Measurements from ENCODE around the gene SMYD3. TPM values are rescaled to one million over a fixed set of nuclear protein-coding genes. Genes with fewer than 3 reads are reported as not detected.

The SMYD3 gene
- total and polyA plus RNA-seq, 2 of the 4 experiments (the other 2 are of a cell fraction): 26.5 to 37.6 TPM

GRCh38 chr1:245760301-245760700 lies 746.8 kb downstream of the SMYD3 start:
- Histone ChIP-seq H3K23ac (ENCODE audit: low read depth, low read length) (no peak overlapping the region), H4K8ac (ENCODE audit: low read depth in 2 of 2, low read length in 2 of 2) (no peak overlapping the region), H3K14ac (replicated peaks; ENCODE audit: low read depth, low read length) (no peak overlapping the region), H3K4me2 (ENCODE audit: low read depth, low read length) (no peak overlapping the region), H4K5ac (ENCODE audit: low read depth, low read length) (no peak overlapping the region), H2BK120ac (ENCODE audit: low read depth, low read length) (no peak overlapping the region), H3K79me1 (ENCODE audit: low read depth in 1 of 2, low read length in 2 of 2) (no peaks in the 10 kb centered on the region), H2BK20ac (ENCODE audit: low read depth, low read length) (no peak overlapping the region), H3K27me3 (ENCODE audit: control insufficient read depth, insufficient read depth, low read length) (no peaks in the 10 kb centered on the region), H3K18ac (ENCODE audit: low read depth, low read length) (no peak overlapping the region), H4K91ac (ENCODE audit: insufficient read depth, low read depth, low read length) (no peak overlapping the region), H2BK5ac (ENCODE audit: low read depth, low read length, poor library complexity, severe bottlenecking) (no peak overlapping the region), H2AFZ (replicated peaks; ENCODE audit: low read length, poor library complexity) (no peak overlapping the region), H3K27ac (ENCODE audit: insufficient read depth, low read length) (no peak overlapping the region), H3K4me1 (ENCODE audit: control insufficient read depth, insufficient read depth, low read length) (peaks cover 5% of the 10 kb centered on the region), H4K20me1 (ENCODE audit: insufficient read depth, low read length) (no peaks in the 10 kb centered on the region), H3K9ac (ENCODE audit: low read depth, low read length) (no peak overlapping the region), H3K9me1 (ENCODE audit: insufficient read depth, low read length) (no peaks in the 10 kb centered on the region), H3K36me3 (ENCODE audit: control insufficient read depth, insufficient read depth, low read length) (no peaks in the 10 kb centered on the region), H3K56ac (ENCODE audit: extremely low read depth, insufficient read depth, low read length) (no peak overlapping the region), H3K4ac (ENCODE audit: low read depth, low read length) (no peak overlapping the region), H2BK15ac (ENCODE audit: low read depth, low read length) (no peak overlapping the region), H3K9me3 (ENCODE audit: control insufficient read depth, insufficient read depth, low read length) (peaks cover 1% of the 10 kb centered on the region; the same call in 1 of the 2 replicates), H3K4me3 (ENCODE audit: insufficient read depth, low read depth, low read length) (no peak overlapping the region), H2AK5ac (ENCODE audit: low read depth, low read length) (no peak overlapping the region), H2AK9ac (replicated peaks; ENCODE audit: low read depth, low read length, poor library complexity) (no peak overlapping the region)
- no CpG with 5 or more reads among the region's 4 CpGs for WGBS, 2 experiments (ENCODE audit: extremely low coverage in 2 of 2, insufficient read length in 1 of 2)
- no TSS peak for BruUV-seq (replicated peaks)
- ChIA-PET CTCF (no interaction called here), POLR2A (ENCODE audit: unreplicated experiment) (no interaction called here)
- DNase-seq: no peak
- in situ Hi-C loops (cut with MboI; ENCODE audit: low sequenced_read_pairs) (no loop called here), dilution Hi-C loops (cut with HindIII; ENCODE audit: low sequenced_read_pairs, unreplicated experiment) (no loop called here), intact Hi-C loops (cut with micrococcal nuclease) (no loop called here)
- ATAC-seq (ENCODE audit: low read depth): no peak
- no peak for TF ChIP-seq SMC3 (IDR thresholded peaks at IDR 0.05; ENCODE audit: low read depth, low read length)
- no peak for TF ChIP-seq FOS (IDR thresholded peaks at IDR 0.05; ENCODE audit: low read depth, low read length)
- TF ChIP-seq BHLHE40 (IDR thresholded peaks at IDR 0.05; ENCODE audit: low read depth, low read length): no peak
- TF ChIP-seq ELK1 (IDR thresholded peaks at IDR 0.05; ENCODE audit: borderline replicate concordance, low read depth, low read length): no peak
- no peak for TF ChIP-seq MAFK (IDR thresholded peaks at IDR 0.05; ENCODE audit: low read depth, low read length)
- TF ChIP-seq RCOR1 (IDR thresholded peaks at IDR 0.05; ENCODE audit: insufficient replicate concordance, low read length): no peak
- no peak for TF ChIP-seq NFE2L2 (IDR thresholded peaks at IDR 0.05; ENCODE audit: low read depth, low read length)
- TF ChIP-seq CEBPB (IDR thresholded peaks at IDR 0.05; ENCODE audit: low read depth, low read length): no peak
- TF ChIP-seq CHD1 (IDR thresholded peaks at IDR 0.05; ENCODE audit: low read depth, low read length): no peak
- no peak for TF ChIP-seq MAZ (IDR thresholded peaks at IDR 0.05; ENCODE audit: borderline replicate concordance, low read depth, low read length)
- TF ChIP-seq MXI1 (IDR thresholded peaks at IDR 0.05; ENCODE audit: borderline replicate concordance, low read depth, low read length): no peak
- no peak for TF ChIP-seq RAD21 (IDR thresholded peaks at IDR 0.05; ENCODE audit: low read length)
- TF ChIP-seq, protein P1, sequence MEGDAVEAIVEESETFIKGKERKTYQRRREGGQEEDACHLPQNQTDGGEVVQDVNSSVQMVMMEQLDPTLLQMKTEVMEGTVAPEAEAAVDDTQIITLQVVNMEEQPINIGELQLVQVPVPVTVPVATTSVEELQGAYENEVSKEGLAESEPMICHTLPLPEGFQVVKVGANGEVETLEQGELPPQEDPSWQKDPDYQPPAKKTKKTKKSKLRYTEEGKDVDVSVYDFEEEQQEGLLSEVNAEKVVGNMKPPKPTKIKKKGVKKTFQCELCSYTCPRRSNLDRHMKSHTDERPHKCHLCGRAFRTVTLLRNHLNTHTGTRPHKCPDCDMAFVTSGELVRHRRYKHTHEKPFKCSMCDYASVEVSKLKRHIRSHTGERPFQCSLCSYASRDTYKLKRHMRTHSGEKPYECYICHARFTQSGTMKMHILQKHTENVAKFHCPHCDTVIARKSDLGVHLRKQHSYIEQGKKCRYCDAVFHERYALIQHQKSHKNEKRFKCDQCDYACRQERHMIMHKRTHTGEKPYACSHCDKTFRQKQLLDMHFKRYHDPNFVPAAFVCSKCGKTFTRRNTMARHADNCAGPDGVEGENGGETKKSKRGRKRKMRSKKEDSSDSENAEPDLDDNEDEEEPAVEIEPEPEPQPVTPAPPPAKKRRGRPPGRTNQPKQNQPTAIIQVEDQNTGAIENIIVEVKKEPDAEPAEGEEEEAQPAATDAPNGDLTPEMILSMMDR (conservative IDR thresholded peaks at IDR 0.05; ENCODE audit: low read depth, low read length): no peak
- no peak for TF ChIP-seq USF2 (IDR thresholded peaks at IDR 0.05; ENCODE audit: low read depth, low read length)
- TF ChIP-seq POLR2A (IDR thresholded peaks at IDR 0.05; ENCODE audit: low read depth, low read length): no peak
- no peak for TF ChIP-seq RFX5 (IDR thresholded peaks at IDR 0.05; ENCODE audit: low read depth, low read length)
